GM21786 (cell line): ENCODE results near the gene KCNJ12.
"Not testable (repeated sequence)": the region's sequence is repeated elsewhere in the genome, so short reads cannot be mapped to it uniquely, and the experiment has no call there.

ENCODE experiments used
- ATAC-seq: cut with Tn5 transposase; IDR thresholded peaks from one replicate; pipeline ENCODE4 v1.9.1; 2021; ENCODE audit not compliant: unreplicated experiment

KCNJ12 gene

DNA sequence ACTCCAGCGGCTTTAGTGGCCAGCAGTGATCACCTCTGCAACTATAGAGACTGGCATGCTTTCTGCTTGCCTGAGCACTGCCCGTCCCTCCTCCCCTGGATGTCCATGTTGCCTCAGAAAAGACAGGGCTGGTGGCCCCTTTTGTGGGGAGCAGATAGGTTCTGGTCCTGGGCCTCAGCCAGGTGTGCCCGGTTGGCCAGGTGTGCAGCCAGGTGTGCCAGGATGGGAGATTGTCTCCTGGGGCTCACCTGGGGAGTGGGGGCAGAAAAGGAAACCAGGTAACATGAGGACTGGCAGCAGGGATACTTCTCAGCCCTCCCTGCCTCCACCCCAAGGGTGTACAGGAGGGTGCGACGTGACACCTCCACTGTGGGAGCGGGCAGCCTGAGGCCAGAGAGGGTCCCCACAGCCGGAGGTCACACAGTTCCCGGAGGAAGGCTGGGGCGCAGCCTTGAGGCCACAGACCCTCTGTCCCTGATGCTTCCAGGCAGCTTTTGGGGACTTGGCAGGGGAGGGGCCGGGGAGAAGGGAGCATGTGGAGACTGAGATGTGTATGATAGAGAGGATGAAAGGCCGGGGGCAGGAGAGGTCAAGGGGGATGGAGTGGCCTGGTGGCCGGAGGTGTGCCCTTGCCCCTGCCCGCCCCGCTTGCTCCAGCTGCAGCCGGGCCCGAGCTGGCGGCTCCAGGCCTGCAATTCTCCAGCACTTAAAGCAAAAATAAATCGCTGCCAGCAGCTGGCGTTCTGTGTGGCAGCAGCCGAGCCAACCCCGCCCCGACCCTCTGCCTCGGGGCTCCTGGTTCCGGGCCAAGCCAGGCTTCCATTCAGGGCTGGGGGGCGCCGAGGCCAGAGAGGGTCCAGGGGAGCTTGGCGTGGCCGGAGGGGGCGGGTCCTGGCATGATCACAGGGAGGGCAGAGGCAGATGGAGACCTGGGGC, 6.7 kb downstream of the KCNJ12 start:
- no peak for ATAC-seq

DNA sequence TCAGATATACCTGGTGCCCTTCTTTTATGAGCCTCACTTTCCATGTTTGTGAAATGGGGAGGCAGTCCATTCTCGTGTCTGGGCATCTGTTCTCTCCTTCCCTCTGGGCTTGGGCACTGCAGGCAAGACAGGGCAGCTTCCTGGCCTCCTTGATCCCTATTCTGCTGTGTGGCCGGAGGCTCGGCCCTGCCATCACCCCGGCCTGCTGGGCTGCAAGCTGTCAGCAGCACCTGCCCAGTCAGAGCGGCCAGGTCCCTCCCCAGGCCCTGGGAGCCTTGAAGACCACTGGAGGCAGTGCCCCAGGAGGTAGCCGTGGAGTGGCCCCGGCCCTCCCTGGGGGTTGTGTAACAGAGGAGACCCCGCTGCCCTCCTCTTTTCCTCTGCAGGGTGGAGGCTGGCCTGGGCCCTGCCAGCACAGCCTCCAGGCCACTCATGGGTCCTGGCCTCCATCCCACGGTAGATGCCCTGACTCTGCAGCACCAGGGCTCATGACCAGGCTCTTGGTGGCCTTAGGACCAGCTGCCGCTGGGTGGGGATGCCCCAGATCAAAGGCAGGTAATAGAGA, 9.2 kb downstream of the KCNJ12 start:
- ATAC-seq = no peak

DNA sequence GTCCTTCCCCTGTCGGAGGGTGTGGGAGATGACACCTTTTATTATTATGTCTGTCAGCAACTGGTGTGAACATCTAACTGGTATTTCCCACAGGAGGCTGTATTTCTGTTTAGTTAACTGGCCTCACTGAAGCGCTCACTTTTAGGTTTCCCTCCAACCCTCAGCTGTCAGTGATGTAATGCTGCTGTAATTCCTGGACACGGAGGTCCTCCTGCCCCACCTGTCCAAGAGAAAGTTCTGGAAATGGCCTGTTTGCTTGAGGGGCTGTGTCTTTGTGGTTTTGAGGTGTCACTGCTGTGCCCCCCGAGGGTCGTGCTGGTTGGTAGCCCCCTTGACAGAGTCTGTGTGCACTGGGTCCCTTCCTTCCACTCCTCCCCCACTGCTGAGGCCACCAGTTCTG, 11.5 kb downstream of the KCNJ12 start:
- no peak for ATAC-seq

DNA sequence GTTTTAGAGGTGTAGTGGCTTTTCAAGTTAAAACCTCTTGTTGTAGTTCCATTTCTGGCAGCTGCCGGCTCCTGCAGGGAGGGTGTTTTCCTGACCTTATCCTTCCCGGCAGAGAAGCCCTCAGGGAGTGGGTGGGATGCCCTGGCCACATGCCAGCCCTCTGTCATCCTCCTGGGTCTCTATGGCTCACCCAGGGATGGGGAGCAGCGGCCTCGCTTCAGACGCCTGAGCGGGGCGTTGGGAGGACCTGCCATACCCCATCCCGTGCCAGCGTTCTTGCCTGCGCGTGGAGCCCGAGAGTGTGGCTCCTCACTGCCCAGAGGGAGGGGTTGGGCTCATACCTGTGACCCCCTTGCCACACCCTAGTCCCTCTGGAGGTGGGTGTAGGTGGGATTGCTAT, 11.9 kb downstream of the KCNJ12 start:
- no peak for ATAC-seq

DNA sequence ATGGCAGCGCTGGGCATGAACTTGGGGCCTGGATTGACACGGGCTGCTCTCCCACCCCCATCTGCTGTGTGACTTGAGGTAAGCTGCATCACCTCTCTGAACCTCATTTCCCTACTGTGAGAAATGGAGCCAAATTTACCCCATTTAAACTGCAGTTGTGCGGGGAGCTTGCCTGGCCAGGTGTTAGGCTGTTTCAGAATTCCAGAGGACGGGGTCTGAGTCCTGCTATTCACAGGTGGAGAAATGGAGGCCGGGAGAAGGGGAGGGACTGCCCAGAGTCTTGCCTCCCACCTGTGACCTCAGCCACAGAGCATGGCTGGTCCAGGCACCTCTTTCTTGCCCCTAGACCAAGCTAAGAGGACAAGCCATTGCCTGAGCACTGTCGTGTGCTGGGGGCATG, 12.8 kb downstream of the KCNJ12 start:
- no peak for ATAC-seq

DNA sequence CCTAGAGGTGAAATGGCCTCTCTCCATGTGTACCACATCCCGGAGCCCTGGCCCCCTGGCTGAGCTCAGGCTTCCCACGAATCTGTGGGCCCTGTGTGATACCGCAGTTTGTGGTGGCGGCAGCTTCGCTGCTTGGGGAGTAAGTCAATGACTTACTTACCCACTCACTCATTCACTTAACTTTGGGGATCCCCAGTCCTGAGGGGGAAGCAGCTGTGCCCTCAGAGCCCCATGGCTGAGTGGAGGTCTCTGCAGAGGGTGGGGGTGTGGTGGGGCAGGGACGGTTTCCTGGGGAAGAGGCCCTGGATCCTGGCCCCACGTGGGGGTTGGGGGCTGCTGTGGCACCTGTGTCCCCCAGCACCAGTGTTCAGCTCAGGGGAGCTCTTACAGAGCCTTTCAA, 13.2 kb downstream of the KCNJ12 start:
- ATAC-seq = no peak

DNA sequence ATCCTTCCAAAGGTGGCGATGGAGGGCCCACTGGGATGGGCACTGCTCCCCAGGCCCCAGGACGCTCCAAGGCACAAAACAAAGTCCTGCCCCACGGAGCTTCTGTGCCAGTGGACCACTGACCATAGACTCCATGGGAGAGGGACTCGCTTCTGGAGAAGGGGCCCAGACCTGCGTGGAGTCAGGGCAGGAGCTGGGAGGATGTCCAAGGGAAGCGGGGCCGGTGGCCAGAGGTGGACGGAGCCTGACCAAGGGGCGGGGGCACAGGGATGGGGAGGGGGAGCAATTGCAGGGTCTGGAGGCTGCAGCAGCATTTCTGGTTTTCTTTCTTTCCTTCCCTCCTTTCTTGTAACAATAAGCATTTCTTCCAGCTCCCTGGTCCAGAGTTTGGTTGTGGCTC, 14.1 kb downstream of the KCNJ12 start:
- ATAC-seq = no peak

DNA sequence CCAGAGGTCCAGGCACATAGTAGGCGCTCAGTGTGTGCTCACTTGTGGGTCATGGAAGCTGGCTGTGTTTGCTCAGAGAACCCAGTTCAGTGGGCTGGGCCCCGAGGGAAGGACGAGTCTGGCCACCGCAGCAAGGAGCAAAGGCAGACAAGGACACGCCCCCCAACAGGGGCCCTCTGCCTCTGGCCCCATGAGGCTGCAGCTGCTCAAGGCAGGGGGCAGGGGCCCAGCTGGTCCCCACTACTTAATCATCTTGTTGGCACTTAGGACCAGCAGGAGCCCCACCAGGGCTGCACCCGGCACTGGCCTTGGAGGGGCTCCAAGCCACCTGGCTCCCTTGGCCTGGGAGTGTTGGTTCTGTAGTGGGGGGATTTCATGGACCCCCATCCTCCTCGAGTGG, 16.1 kb downstream of the KCNJ12 start:
- ATAC-seq = no peak

DNA sequence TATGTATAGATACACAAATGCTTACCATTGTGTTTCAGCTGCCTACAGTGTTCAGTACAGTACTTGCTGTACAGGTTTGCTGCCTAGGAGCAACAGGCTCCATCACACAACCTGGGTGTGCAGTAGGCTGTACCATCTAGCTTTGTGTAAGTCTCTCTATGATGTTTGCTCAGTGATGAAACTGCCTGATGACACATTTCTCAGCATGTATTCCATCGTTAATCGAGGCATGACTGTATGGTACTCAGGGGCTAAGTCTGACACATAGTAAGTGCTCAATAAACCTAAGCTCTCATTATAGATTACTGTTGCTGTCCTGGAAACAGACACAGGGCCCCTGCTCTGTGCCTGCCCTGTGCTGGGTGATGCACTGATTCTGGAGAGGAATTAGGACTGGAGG, 18.1 kb downstream of the KCNJ12 start:
- no peak for ATAC-seq

DNA sequence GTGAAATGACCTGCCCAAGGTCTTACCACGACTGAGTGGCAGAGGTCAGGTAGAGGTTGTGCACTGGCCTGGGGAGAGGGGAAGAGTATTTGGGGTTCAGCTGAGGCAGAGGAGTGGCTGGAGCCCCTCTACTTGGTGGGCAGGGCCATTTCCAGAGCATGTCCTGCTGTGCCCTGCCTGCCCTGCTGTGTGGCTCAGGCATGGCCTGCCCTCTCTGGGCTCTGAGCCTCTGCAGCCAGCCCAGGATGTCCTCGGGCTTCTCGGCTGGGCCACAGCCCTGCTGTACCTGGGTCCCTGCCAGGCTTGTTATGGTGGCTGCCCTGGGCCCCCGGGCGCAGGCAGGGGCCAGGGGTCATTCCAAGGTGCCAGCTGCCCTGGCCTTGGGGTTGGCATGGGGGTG, 19.6 kb downstream of the KCNJ12 start:
- ATAC-seq = no peak

DNA sequence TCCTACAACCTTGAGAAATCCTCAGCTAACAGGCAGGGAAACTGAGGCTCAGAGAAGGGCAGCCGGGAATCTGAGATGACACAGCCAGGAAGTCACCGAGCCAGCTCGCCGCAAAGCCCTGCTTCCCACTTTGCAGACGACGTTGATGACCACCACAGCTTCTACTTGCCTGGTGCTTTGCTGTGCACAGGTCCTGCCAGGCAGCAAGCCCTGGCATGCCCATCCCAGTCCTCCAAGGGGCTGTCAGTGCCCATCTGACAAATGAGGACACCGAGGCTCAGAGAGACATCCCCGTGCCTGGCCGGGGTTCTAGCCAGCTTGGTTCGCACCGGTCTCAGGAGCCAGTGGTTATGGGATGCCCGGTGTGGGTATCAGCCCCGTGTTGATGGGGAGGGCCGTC, 20.1 kb downstream of the KCNJ12 start:
- ATAC-seq = no peak

DNA sequence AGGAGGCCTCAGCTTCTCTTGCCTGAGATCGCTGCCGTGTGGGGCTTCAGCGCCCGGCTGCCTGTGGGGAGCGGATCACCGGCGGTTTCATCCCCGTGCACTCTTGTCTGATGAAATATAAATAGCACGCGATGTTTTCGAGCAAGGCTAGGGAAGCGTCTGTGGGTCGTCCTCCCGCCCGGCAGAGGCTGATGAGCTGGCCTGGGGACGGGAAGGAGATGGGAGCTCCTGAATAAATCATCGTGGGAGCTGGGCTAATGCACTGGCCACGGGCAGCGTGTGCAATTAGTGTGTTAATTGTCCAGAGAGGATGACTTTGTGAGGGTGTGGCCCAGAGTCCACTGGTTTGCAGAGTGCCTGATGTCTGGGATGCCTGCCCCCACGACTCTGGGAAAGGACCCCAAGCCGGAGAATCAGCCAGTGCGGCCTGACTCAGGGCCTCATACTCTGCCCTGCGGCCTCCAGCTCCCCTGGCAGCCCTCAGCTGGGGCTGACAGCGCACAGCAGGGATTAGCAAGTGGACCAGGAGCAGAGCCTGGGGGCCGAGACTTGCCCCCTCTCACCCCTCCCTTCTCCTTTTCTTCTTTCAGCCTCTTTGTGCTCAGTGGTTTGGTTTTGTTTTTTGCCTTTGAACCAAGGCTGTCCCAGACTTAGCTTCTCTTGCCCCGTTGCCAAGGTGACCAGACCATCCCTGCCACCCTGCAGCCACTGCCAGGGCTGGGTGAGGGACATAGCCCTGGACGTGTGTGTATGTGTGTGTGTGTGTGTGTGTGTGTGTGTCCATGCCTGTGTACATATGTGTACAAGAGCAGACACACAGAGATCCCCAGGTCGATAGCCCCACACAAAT, 21.4 kb downstream of the KCNJ12 start:
- ATAC-seq = no peak

DNA sequence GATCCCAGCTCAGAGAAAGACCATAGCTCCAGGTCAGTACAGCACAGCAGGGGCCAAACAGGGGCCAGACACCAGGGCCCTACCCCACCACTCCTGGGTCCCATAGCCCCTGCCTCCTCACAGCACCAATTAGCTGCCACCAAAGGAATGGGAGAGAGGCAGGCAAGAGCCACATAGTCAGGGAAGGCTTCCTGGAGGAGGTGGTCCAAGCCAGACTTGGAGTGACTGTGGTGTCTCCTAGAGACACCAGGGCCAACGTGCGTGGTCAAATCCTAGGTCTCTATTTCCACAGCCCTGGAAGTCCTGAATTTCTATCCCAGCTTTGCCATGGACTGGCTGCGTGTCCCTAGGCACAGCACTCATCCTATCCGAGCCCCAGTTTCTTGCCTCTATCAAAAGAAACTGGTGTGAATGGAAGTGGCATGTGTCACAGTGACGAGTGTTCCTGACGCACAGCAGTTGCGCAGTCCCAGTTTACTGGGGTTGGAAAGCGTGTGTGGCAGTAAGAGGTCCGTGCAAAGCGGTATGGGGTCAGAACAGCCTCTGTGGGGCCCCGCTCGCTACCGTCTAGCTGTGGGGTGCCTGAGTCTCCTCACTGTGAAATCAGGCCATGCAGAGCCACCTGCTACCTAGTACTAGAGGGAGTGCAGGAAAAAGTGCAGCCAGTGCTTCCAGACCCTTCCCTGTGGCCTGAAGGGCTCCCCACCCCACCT, 23.5 kb downstream of the KCNJ12 start:
- no peak for ATAC-seq

DNA sequence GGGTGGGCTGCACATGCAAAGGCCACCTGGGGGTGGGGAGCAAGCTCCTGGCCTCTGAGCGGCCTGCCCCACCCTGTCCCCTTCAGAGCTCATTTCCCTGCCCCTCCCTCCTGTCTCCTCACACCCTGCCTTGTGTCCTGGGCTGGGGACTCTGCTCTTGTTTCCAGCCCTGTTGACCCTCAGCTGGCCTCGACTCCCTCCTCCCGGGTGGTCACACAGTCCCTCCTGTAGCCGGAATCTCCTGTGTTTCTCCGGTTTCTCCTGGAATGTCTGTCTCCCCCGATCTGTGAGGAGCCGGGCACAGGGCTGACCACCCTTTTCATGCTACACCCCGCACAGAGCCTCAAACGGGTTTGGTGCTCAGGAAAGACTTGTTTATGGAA, 24.0 kb downstream of the KCNJ12 start:
- ATAC-seq = not testable (repeated sequence)

DNA sequence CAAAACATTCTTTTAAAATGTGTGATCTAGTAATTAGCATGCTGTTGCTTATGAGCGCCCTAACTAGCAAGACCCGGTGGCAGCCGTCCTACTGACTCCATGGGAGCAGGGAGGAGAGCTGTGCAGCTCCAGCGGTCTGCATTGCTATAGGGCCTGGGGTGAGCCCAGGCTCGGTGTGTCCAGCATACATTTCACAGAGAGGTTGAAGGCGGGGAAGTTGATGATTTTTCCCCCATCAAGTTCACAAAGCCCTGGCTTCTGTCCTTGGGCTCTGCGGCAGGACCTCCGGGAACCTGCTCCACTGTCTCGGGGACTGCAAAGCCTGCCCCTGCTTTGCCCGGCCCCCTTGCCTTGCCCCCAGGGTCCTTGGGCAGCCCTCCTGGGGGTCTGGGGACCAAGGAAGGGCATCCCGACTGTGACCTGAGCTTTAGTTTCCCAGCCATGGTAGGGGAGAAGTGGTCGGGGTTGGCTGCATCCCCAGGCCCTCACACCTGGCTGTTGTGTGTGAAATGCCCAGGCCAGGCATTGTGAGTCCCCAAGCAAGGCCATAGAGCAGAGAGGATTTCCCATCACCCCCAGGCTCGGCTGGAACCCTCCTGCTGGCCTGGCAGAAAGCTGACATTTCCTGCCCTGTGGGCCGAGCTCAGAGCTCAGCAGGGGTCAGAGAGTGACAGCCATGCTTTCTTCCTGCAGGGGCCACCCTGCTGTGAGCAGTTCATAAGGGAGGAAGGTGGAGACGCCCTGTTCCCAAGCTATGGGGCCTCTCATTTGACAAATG, 24.8 kb downstream of the KCNJ12 start:
- ATAC-seq = no peak

DNA sequence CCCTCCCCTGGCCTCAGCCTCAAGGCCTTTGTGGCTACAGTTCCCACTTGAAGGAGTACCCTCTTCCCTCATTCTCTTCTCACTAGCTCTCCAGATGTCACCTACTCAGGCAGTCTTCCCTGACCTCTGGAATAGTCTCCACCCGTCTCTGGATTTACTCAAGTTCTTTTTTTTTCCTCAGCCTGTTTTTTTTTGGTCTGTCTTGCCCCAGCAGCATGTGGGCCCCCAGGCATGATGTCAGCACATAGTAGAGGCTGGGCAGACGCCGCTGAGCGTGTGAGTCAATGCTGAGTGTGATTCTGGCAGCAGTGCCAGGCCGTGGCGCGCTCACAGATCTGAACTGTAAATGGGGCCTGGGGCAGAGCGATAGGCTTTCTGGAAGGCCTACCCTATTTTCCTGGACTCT, 26.0 kb downstream of the KCNJ12 start:
- ATAC-seq = not testable (repeated sequence)

DNA sequence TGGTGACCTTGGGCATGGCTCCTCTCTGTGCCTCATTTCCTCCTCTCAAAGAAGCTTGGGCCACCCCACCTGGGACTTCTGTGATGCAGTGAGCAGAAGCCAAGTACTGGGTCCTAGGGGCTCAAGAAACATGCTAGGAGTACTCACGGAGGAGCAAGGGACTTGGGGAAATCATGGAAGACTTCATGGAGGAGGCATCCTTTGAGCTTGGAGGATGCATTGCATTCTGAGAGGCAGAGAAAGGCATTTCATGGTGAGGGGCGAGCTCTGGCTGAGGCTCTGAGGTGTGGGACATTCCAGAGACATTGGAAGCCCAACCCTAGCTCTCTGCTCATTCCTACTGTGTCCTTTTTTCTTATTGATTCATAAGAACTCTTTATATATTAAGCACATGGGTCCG, 26.8 kb downstream of the KCNJ12 start:
- not testable (repeated sequence) for ATAC-seq

DNA sequence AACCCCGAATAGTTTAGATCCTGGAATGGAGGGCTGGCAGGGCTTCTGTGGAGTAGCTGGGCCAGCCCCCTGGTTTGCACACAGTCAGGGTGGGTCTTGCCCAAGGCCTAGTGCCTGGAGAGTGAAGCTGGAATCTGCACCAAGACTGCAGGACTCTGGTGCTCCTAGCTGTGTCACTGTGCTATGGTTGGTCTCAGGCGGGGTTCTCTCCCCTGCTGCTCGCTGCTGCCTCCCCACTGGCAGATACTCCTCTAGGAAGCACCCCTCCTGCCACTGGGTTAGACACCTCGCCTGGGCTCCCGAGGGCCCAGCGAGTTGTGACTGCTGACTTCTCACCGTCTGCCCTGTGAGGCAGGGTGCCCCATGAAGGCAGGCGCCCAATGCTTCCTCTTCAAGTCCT, 27.9 kb downstream of the KCNJ12 start:
- ATAC-seq = not testable (repeated sequence)

DNA sequence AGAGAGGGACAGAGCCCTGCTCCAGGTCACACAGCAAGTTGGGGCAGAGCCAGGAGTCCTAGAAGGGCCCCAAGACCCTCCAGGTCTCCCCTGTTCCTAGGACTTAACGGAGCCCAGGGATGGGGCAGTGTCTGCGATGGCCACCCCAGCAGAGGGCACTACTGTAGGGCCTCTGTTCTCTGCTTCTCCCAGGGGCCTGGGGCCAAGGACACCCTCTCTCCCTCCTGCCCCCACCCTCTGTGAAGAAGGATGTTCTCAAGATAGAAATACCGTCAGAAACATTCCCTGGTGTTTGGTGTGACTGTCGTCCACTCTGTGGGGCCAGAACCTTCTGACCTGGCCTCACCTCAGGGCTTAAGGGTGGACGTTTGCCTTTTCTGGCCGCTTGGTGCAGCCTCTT, 28.4 kb downstream of the KCNJ12 start:
- ATAC-seq = not testable (repeated sequence)
